22Rv1 (cell line): ENCODE results near the gene OPRD1.
A peak's percentile ranks its signal among the peaks of the same experiment; 100 is the strongest.

ENCODE experiments used
- CTCF ChIP-seq: fragments of 450-650 bp; IDR thresholded peaks from 2 replicates; pipeline ENCODE4 v1.5.1; 2017; ENCODE audit warnings: mild to moderate bottlenecking
- ZFX ChIP-seq: fragments of 450-650 bp; IDR thresholded peaks from 2 replicates; pipeline ENCODE4 v1.6.1; 2017; ENCODE audit warnings: antibody characterized with exemption, borderline replicate concordance

DNA sequence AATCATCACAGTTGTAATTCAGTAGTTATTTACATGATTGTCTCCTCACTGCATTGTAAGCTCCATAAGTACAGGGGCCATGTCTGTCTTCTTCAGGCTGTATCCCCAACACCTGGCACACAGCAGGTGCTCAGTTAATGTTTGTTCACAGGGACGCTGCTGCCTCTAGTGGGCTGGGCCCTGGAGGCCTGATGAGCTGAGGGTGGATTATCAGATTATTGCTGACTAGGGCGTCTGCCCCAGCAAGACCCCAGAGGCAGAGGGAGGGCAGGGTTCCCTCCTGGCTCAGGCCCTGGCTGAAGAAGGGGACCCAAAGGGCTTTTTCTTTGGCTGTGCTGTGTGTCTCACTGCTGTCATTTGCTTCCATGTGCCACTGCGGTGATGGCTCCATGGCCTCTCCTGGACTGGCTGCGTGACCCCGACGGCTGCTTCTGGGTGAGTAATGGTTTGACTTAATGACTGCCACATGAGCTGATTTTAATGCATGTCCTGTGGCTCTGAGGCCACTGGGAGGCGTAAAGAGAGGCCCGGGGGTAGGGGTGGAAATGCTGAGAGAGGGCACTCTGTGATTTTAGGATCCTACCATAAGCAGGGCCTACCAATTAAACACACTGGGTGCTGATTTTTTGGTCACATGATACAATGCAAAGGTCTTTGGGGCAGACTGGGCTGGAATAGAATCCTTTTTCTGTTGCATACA lies 81.6 kb downstream of the OPRD1 start:
- peak; percentile 33 for TF ChIP-seq CTCF
- no peak for TF ChIP-seq ZFX
